ENCODE data around the gene KSR1. TPM values are rescaled to one million over a fixed set of nuclear protein-coding genes. Genes with fewer than 3 reads are reported as not detected.
A peak's percentile ranks its signal among the peaks of the same experiment; 100 is the strongest.

KSR1 gene
- total RNA-seq, 1 donor from 2014 or later = 9.5 TPM

GRCh38 chr17:27605409-27605808, 149.2 kb downstream of the KSR1 start:
- no peak overlapping the region for H3K27ac ChIP-seq (replicated peaks)
- H3K36me3 ChIP-seq = peaks cover 58% of the 10 kb centered on the region
- H3K9me3 ChIP-seq (replicated peaks) = no peaks in the 10 kb centered on the region
- no peak for TF ChIP-seq CTCF (IDR thresholded peaks at IDR 0.05; ENCODE audit: borderline replicate concordance)
- H3K27me3 ChIP-seq (ENCODE audit: low read depth) = no peaks in the 10 kb centered on the region
- peaks cover 31% of the 10 kb centered on the region for H3K4me1 ChIP-seq
- H3K4me3 ChIP-seq = no peak overlapping the region
- DNase-seq = no peak
- intact Hi-C loops (cut with micrococcal nuclease) = no loop called here

GRCh38 chr17:27607521-27608091, 151.4 kb downstream of the KSR1 start:
- Histone ChIP-seq H3K27ac (replicated peaks) (no peak overlapping the region), H3K4me1 (peaks cover 21% of the 10 kb centered on the region), H3K27me3 (ENCODE audit: low read depth) (no peaks in the 10 kb centered on the region), H3K36me3 (peaks cover 72% of the 10 kb centered on the region), H3K4me3 (no peak overlapping the region), H3K9me3 (replicated peaks) (no peaks in the 10 kb centered on the region)
- no peak for TF ChIP-seq CTCF (IDR thresholded peaks at IDR 0.05; ENCODE audit: borderline replicate concordance)
- intact Hi-C loops (cut with micrococcal nuclease) = no loop called here
- DNase-seq = no peak

DNA sequence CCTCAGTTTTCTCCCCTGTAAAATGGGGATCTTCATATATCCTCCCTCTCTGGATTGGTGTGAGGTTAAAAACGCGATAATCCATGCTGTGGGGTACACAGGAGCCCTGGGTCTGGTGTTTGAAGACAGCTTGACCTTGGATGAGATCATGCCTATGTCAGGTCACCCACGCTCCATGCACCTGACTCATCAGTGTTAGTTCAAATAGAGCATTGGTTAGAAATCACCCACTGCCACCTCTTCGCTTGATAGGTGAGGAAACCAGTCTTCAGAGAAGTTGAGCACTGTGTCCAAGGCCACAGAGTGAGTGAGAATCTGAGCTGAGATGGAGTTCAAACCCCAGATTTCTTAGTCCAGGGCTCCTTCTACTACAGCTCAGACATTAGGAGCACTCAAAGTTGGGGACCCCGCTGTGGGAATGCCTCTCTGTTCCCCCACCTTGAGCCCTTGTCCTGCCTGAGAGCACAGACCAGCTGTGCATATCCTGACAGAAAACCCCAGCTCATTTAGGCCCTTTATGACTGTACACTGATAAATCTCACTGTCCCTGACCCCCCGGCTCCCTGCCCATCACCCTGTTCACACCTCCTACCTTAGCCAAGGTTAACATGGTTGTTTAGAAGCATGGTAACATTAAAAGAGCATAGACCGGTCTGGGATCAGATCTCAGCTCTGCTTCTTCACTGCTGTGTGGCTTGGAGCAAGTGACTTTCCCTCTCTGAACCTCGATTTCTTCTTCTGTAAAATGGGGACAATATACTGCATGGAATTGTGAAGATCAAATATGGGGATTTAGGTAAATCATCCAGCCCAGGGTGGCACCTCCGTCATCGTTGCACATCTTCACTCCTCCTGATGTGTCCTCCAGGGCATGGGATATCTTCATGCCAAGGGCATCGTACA, 152.3 kb downstream of the KSR1 start:
- Histone ChIP-seq H3K4me3 (no peak overlapping the region), H3K36me3 (peaks cover 81% of the 10 kb centered on the region), H3K4me1 (peaks cover 14% of the 10 kb centered on the region), H3K9me3 (replicated peaks) (no peaks in the 10 kb centered on the region), H3K27me3 (ENCODE audit: low read depth) (no peaks in the 10 kb centered on the region), H3K27ac (replicated peaks) (no peak overlapping the region)
- DNase-seq = no peak
- no peak for TF ChIP-seq CTCF (IDR thresholded peaks at IDR 0.05; ENCODE audit: borderline replicate concordance)
- intact Hi-C loops (cut with micrococcal nuclease) = no loop called here

DNA sequence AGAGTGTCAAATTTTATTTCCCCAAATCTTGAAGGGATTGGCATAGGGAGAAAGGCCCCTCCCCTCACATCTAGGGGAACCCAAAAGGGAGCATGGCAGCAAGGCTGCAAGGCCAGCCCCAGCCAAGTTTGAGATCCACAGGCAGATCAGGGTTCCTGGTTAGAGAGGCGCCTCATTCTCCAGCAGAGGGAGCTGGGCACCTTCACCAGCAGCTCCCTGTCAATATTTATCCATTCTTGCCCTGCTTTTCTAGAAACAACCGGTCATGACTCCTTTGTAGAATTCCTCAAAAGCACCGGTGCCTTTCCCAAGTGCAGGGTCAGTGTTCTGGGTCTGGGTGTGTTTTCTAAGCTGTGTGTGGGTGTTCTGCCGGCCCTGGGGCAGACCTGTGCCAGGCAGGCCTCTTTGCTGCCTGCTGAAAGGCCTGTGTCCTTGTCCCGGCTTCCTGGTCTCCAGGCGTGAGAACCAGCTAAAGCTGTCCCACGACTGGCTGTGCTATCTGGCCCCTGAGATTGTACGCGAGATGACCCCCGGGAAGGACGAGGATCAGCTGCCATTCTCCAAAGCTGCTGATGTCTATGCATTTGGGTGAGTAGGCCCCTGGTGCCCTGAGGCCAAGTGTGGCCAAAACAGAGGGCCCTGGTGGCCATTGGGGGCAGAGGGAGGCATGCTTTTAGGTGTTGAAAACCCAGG, 153.5 kb downstream of the KSR1 start:
- peaks cover 82% of the 10 kb centered on the region for H3K36me3 ChIP-seq
- no peak for DNase-seq
- H3K27ac ChIP-seq (replicated peaks) = peak overlapping the region; percentile 28
- peak; percentile 81 for TF ChIP-seq CTCF (IDR thresholded peaks at IDR 0.05; ENCODE audit: borderline replicate concordance)
- peaks cover 14% of the 10 kb centered on the region for H3K4me1 ChIP-seq
- H3K27me3 ChIP-seq (ENCODE audit: low read depth) = no peaks in the 10 kb centered on the region
- no peaks in the 10 kb centered on the region for H3K9me3 ChIP-seq (replicated peaks)
- no peak overlapping the region for H3K4me3 ChIP-seq
- intact Hi-C loops (cut with micrococcal nuclease) = no loop called here

- Histone ChIP-seq H3K9me3 (replicated peaks) (no peaks in the 10 kb centered on the region), H3K27ac (replicated peaks) (no peak overlapping the region), H3K4me1 (peaks cover 14% of the 10 kb centered on the region), H3K27me3 (ENCODE audit: low read depth) (no peaks in the 10 kb centered on the region), H3K36me3 (peaks cover 80% of the 10 kb centered on the region), H3K4me3 (no peak overlapping the region)
- DNase-seq = no peak
- intact Hi-C loops (cut with micrococcal nuclease) = no loop called here
- TF ChIP-seq CTCF (IDR thresholded peaks at IDR 0.05; ENCODE audit: borderline replicate concordance) = no peak
Measured at GRCh38 chr17:27610304-27610677, 154.0 kb downstream of the KSR1 start.
